ENCODE data around the gene OPN3.
A peak's percentile ranks its signal among the peaks of the same experiment; 100 is the strongest.

DNA sequence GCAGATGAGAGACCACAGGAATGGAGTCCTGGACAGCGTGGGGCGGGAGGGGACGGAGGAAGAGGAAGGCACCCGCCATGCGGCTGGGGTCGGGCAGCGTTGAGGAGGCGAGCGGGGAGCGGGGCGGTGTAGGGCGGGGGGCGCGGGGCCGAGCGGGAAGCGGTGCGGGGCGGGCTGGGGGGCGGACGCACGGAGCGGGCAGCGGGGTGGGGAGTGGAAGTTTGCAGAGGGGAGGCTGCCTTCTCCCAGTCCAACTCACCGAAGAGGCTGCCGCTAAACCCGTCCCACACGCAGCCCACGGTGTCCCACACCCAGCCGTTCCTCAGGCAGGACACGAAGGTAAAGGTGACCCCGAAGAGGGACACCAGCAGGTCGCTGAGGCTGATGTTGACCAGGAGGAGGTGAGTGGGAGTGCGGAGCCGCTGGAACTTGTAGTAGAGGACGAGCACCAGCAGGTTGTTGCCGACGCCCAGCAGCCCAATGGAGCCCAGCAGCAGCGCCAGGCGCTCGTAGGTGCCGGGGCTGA is 483 bp downstream of the OPN3 start:
- TF ChIP-seq, protein P1, sequence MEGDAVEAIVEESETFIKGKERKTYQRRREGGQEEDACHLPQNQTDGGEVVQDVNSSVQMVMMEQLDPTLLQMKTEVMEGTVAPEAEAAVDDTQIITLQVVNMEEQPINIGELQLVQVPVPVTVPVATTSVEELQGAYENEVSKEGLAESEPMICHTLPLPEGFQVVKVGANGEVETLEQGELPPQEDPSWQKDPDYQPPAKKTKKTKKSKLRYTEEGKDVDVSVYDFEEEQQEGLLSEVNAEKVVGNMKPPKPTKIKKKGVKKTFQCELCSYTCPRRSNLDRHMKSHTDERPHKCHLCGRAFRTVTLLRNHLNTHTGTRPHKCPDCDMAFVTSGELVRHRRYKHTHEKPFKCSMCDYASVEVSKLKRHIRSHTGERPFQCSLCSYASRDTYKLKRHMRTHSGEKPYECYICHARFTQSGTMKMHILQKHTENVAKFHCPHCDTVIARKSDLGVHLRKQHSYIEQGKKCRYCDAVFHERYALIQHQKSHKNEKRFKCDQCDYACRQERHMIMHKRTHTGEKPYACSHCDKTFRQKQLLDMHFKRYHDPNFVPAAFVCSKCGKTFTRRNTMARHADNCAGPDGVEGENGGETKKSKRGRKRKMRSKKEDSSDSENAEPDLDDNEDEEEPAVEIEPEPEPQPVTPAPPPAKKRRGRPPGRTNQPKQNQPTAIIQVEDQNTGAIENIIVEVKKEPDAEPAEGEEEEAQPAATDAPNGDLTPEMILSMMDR (IDR thresholded peaks at IDR 0.05; ENCODE audit: extremely low read depth in 1 of 2, insufficient read depth in 1 of 2, low read depth in 1 of 2, low read length in 2 of 2), result peak in 1 of 2 donors; percentile 19
- TF ChIP-seq POLR2A (IDR thresholded peaks at IDR 0.05; ENCODE audit: low read depth, low read length), result no peak
- TF ChIP-seq EZH2 (IDR thresholded peaks at IDR 0.05; ENCODE audit: borderline replicate concordance, low read depth, low read length, severe bottlenecking), result no peak
- TF ChIP-seq JUN (IDR thresholded peaks at IDR 0.05; ENCODE audit: borderline replicate concordance, insufficient read depth, insufficient read length, low read depth), result no peak
- TF ChIP-seq, protein P2, sequence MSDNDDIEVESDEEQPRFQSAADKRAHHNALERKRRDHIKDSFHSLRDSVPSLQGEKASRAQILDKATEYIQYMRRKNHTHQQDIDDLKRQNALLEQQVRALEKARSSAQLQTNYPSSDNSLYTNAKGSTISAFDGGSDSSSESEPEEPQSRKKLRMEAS (IDR thresholded peaks at IDR 0.05; ENCODE audit: insufficient read depth, insufficient read length), result no peak
